Skeletal muscle tissue (tissue), 4 donors: ENCODE data around the gene SLC25A23. TPM values are rescaled to one million over a fixed set of nuclear protein-coding genes. Genes with fewer than 3 reads are reported as not detected.
"Not testable (repeated sequence)": the region's sequence is repeated elsewhere in the genome, so short reads cannot be mapped to it uniquely, and the experiment has no call there.

Experiments used
- H3K27ac ChIP-seq: one replicate; pipeline ENCODE4 v1.7.0; 2013; ENCODE audit warnings: mild to moderate bottlenecking, low read depth, low read length, inconsistent platforms
- H3K27me3 ChIP-seq, 3 donors: one replicate each; pipeline ENCODE4 v1.7.0; 2013; ENCODE audit warnings: low read length in 3 of 3; ENCODE audit not compliant: control insufficient read depth in 3 of 3, insufficient read depth in 3 of 3
- H3K36me3 ChIP-seq, 3 donors: one replicate each; pipeline ENCODE4 v1.7.0; 2013; ENCODE audit warnings: low read length in 3 of 3; ENCODE audit not compliant: control insufficient read depth in 3 of 3, insufficient read depth in 3 of 3
- H3K4me1 ChIP-seq, 3 donors: one replicate each; pipeline ENCODE4 v1.7.0; 2013; ENCODE audit warnings: low read length in 3 of 3, mild to moderate bottlenecking in 3 of 3; ENCODE audit not compliant: control insufficient read depth in 3 of 3, insufficient read depth in 3 of 3
- H3K4me3 ChIP-seq, 3 donors: one replicate each; pipeline ENCODE4 v1.7.0; 2013; ENCODE audit warnings: low read length in 3 of 3
- H3K9ac ChIP-seq, 3 donors: one replicate each; pipeline ENCODE4 v1.7.0; 2013; ENCODE audit warnings: low read length in 3 of 3, mild to moderate bottlenecking in 3 of 3, moderate library complexity in 2 of 3, low read depth in 1 of 3
- H3K9me3 ChIP-seq, 3 donors: one replicate each; pipeline ENCODE4 v1.7.0; 2013; ENCODE audit warnings: low read length in 3 of 3; ENCODE audit not compliant: control insufficient read depth in 3 of 3
- total RNA-seq: library from RNA; depleted of rRNA; stranded (reverse); fragments of >200 nt; gene quantifications from one replicate; pipeline ENCODE4 v1.2.3, GENCODE V29; 2014
- donor health status: Osteomylitis.

SLC25A23 gene
- total RNA-seq, 1 donor from 2014 or later = 7.8 TPM

GRCh38 chr19:6409346-6409745, 50.2 kb downstream of the SLC25A23 start:
- Histone ChIP-seq H3K9ac (no peak overlapping the region), H3K4me3 (no peak overlapping the region), H3K4me1 (no peaks in the 10 kb centered on the region), H3K27ac (no peak overlapping the region), H3K9me3 (no peaks in the 10 kb centered on the region), H3K27me3 (no peaks in the 10 kb centered on the region), H3K36me3 (peaks cover 4 to 6% (median 4%) of the 10 kb centered on the region in 3 donors)

- Histone ChIP-seq H3K9me3 (no peaks in the 10 kb centered on the region), H3K27me3 (no peaks in the 10 kb centered on the region), H3K36me3 (no peaks in the 10 kb centered on the region)
Measured at GRCh38 chr19:6406401-6406800, 53.2 kb downstream of the SLC25A23 start.

GRCh38 chr19:6402837-6403608, 56.6 kb downstream of the SLC25A23 start:
- Histone ChIP-seq H3K4me1 (no peaks in the 10 kb centered on the region), H3K9ac (no peak overlapping the region), H3K27me3 (no peaks in the 10 kb centered on the region), H3K4me3 (no peak overlapping the region), H3K27ac (no peak overlapping the region), H3K9me3 (no peaks in the 10 kb centered on the region), H3K36me3 (no peaks in the 10 kb centered on the region)

More at GRCh38 chr19:6406401-6406800, 53.2 kb downstream of the SLC25A23 start:
- H3K9ac ChIP-seq = no peak overlapping the region
- no peak overlapping the region for H3K4me3 ChIP-seq
- H3K4me1 ChIP-seq = no peaks in the 10 kb centered on the region
- H3K27ac ChIP-seq = no peak overlapping the region

- Histone ChIP-seq H3K9ac (no peak overlapping the region), H3K4me1 (no peaks in the 10 kb centered on the region), H3K27me3 (no peaks in the 10 kb centered on the region), H3K27ac (no peak overlapping the region), H3K9me3 (no peaks in the 10 kb centered on the region), H3K36me3 (no peaks in the 10 kb centered on the region), H3K4me3 (no peak overlapping the region)
Measured at GRCh38 chr19:6402058-6402457, 57.5 kb downstream of the SLC25A23 start.

GRCh38 chr19:6400062-6400944, 59.3 kb downstream of the SLC25A23 start:
- H3K9ac ChIP-seq, H3K36me3 ChIP-seq, H3K27me3 ChIP-seq, H3K27ac ChIP-seq, H3K9me3 ChIP-seq, H3K4me1 ChIP-seq, H3K4me3 ChIP-seq: not testable (repeated sequence)

- Histone ChIP-seq H3K9ac (no peak overlapping the region), H3K4me1 (peaks cover 14 to 15% (median 15%) of the 10 kb centered on the region in 3 donors), H3K9me3 (no peaks in the 10 kb centered on the region), H3K27ac (no peak overlapping the region), H3K36me3 (no peaks in the 10 kb centered on the region), H3K4me3 (no peak overlapping the region), H3K27me3 (no peaks in the 10 kb centered on the region)
Measured at GRCh38 chr19:6396305-6396704, 63.3 kb downstream of the SLC25A23 start.

DNA sequence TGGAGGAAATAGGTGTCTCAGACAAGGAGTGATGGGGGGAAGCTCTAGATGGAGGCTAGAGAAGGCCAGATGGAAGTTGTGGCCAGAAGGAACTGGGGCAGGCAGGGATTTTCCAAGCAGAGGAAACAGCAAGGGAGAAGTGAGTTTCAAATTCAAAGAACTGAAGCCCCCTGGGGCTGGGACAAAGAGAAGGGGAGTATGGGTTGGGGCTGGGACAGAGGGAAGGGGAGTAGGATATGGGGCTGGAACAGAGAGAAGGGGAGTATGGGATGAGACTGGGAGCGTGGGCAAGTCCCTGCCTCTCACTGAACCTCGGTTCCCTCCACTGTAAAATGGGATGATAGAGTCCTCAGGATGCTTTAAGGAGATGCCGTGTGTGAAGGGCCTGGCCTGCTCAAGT, 64.8 kb downstream of the SLC25A23 start:
- Histone ChIP-seq H3K4me3 (no peak overlapping the region), H3K9me3 (no peaks in the 10 kb centered on the region), H3K27me3 (no peaks in the 10 kb centered on the region), H3K9ac (no peak overlapping the region), H3K27ac (no peak overlapping the region), H3K36me3 (peaks cover 2 to 4% (median 3%) of the 10 kb centered on the region in 3 donors), H3K4me1 (peaks cover 14 to 15% (median 15%) of the 10 kb centered on the region in 3 donors)

GRCh38 chr19:6393983-6394412, 65.6 kb downstream of the SLC25A23 start:
- Histone ChIP-seq H3K9ac (peak overlapping the region; percentile 87 to 94 (median 88)), H3K36me3 (peaks cover 7 to 10% (median 9%) of the 10 kb centered on the region in 3 donors), H3K27ac (peak overlapping the region; percentile 91), H3K9me3 (no peaks in the 10 kb centered on the region), H3K4me3 (peak overlapping the region; percentile 88 to 94 (median 93)), H3K27me3 (no peaks in the 10 kb centered on the region), H3K4me1 (peaks cover 14 to 15% (median 15%) of the 10 kb centered on the region in 3 donors)

- Histone ChIP-seq H3K4me1 (peaks cover 14 to 15% (median 15%) of the 10 kb centered on the region in 3 donors), H3K9ac (peak within 1 kb of the TSS; percentile 87 to 94 (median 88)), H3K4me3 (peak within 1 kb of the TSS; percentile 88 to 94 (median 93)), H3K36me3 (peaks cover 11 to 16% (median 15%) of the 10 kb centered on the region in 3 donors), H3K27ac (peak within 1 kb of the TSS; percentile 91), H3K9me3 (no peaks in the 10 kb centered on the region), H3K27me3 (no peaks in the 10 kb centered on the region)
Measured at GRCh38 chr19:6393074-6393982, 66.3 kb downstream of the SLC25A23 start, which contains the start of gene GTF2F1. Gene GTF2F1, minus strand, starts transcription at chr19:6393164. Its CDS starts 169 bp downstream, at chr19:6392995.
